ENCODE results near the gene GSTM1.

The GSTM1 gene

GRCh38 chr1:109687641-109688499 is at the start of gene GSTM1:
GSTM1 (plus strand) TSS chr1:109687817; CDS start chr1:109687874, 57 bp downstream.
- no peak within 1 kb of the TSS for H3K4me3 ChIP-seq (ENCODE audit: low read depth, low read length)
- DNase-seq (ENCODE audit: low read depth): no peak
- TF ChIP-seq MYC (IDR thresholded peaks at IDR 0.05; ENCODE audit: low read depth, low read length): no peak

GRCh38 chr1:109639063-109639840 is 48.4 kb upstream of the GSTM1 start:
- no peak for DNase-seq (ENCODE audit: low read depth)
- TF ChIP-seq POLR2A (IDR thresholded peaks at IDR 0.05; ENCODE audit: extremely low read depth, insufficient read length) (no peak), MYC (IDR thresholded peaks at IDR 0.05; ENCODE audit: low read depth, low read length) (no peak), CTCF (IDR thresholded peaks at IDR 0.05; ENCODE audit: low read depth, low read length) (no peak)
- no peak overlapping the region for H3K4me3 ChIP-seq (ENCODE audit: low read depth, low read length)

- no peak overlapping the region for H3K4me3 ChIP-seq (ENCODE audit: low read depth, low read length)
- TF ChIP-seq MAX (IDR thresholded peaks at IDR 0.05; ENCODE audit: low read depth, low read length) (no peak), MYC (IDR thresholded peaks at IDR 0.05; ENCODE audit: low read depth, low read length) (no peak), POLR2A (IDR thresholded peaks at IDR 0.05; ENCODE audit: extremely low read depth, insufficient read length) (no peak), CTCF (IDR thresholded peaks at IDR 0.05; ENCODE audit: low read depth, low read length) (no peak)
- no peak for DNase-seq (ENCODE audit: low read depth)
Measured at GRCh38 chr1:109639841-109640184, 47.8 kb upstream of the GSTM1 start.

- no peak overlapping the region for H3K4me3 ChIP-seq (ENCODE audit: low read depth, low read length)
- peak; percentile 73 for DNase-seq (ENCODE audit: low read depth)
- TF ChIP-seq POLR2A (IDR thresholded peaks at IDR 0.05; ENCODE audit: extremely low read depth, insufficient read length) (no peak), MYC (IDR thresholded peaks at IDR 0.05; ENCODE audit: low read depth, low read length) (no peak), CTCF (IDR thresholded peaks at IDR 0.05; ENCODE audit: low read depth, low read length) (peak; percentile 89)
Measured at GRCh38 chr1:109640285-109640865, 47.2 kb upstream of the GSTM1 start.

- TF ChIP-seq MYC (IDR thresholded peaks at IDR 0.05; ENCODE audit: low read depth, low read length) (no peak), MAX (IDR thresholded peaks at IDR 0.05; ENCODE audit: low read depth, low read length) (no peak), CTCF (IDR thresholded peaks at IDR 0.05; ENCODE audit: low read depth, low read length) (no peak), POLR2A (IDR thresholded peaks at IDR 0.05; ENCODE audit: extremely low read depth, insufficient read length) (no peak)
- DNase-seq (ENCODE audit: low read depth): no peak
- no peak overlapping the region for H3K4me3 ChIP-seq (ENCODE audit: low read depth, low read length)
Measured at GRCh38 chr1:109641078-109641740, 46.4 kb upstream of the GSTM1 start.

GRCh38 chr1:109641861-109642260 is 45.8 kb upstream of the GSTM1 start:
- no peak for TF ChIP-seq MYC (IDR thresholded peaks at IDR 0.05; ENCODE audit: low read depth, low read length)
- no peak for TF ChIP-seq MAX (IDR thresholded peaks at IDR 0.05; ENCODE audit: low read depth, low read length)
- no peak for TF ChIP-seq CTCF (IDR thresholded peaks at IDR 0.05; ENCODE audit: low read depth, low read length)
- TF ChIP-seq POLR2A (IDR thresholded peaks at IDR 0.05; ENCODE audit: extremely low read depth, insufficient read length): no peak
- no peak overlapping the region for H3K4me3 ChIP-seq (ENCODE audit: low read depth, low read length)
- no peak for DNase-seq (ENCODE audit: low read depth)

Measured in NB4 (cell line).